ENCODE measurements around the gene MITF. TPM values are rescaled to one million over a fixed set of nuclear protein-coding genes. Genes with fewer than 3 reads are reported as not detected.

MITF gene

Small RNA genes lying within 50 kb of the gene (small RNA-seq; reads per million reads assigned to genes)
- gene RN7SL418P (ENCODE audit: low read depth): not detected
